CD4-positive, alpha-beta T cell (primary cell): Measurements from ENCODE around the gene CCDC178. TPM values are rescaled to one million over a fixed set of nuclear protein-coding genes. Genes with fewer than 3 reads are reported as not detected.

ENCODE experiments used
- ATAC-seq: fragments of 200-7000 bp; cut with Tn5 transposase; one replicate; pipeline ENCODE4 v1.10.0; 2022; ENCODE audit warnings: mild to moderate bottlenecking; ENCODE audit not compliant: poor library complexity
- CTCF ChIA-PET: fragments of 350-600 bp; sonication (Branson Sonifier 250); formaldehyde crosslinking; loops from one replicate; lab custom pipeline; 2021; ENCODE audit warnings: antibody characterized with exemption, inconsistent platforms; lab: Charles Lee
- POLR2A ChIA-PET: fragments of 350-600 bp; sonication (Branson Sonifier 250); formaldehyde crosslinking; loops from one replicate; lab custom pipeline; 2021; ENCODE audit warnings: antibody characterized with exemption, inconsistent platforms; lab: Charles Lee
- DNase-seq, 14 experiments: peaks; one replicate each; pipeline ENCODE4 v3.0.0-alpha.2; 2013 to 2020; ENCODE audit warnings: mixed read lengths in 2 of 14
- H3K27ac ChIP-seq, 2 donors: one replicate each; pipeline versions ENCODE4 v1.5.1 to v1.7.0; 2013; ENCODE audit warnings: low read length in 2 of 2, low read depth in 1 of 2, mild to moderate bottlenecking in 1 of 2
- H3K27me3 ChIP-seq, 2 experiments: 1 replicate in 1 of 2; 2 replicates in 1 of 2; pipeline versions ENCODE4 v1.6.1 to v1.7.0; 2013; ENCODE audit warnings: low read length in 2 of 2, control low read depth in 1 of 2, mild to moderate bottlenecking in 1 of 2, moderate library complexity in 1 of 2; ENCODE audit not compliant: insufficient read depth in 2 of 2, control insufficient read depth in 1 of 2
- H3K36me3 ChIP-seq: one replicate; pipeline ENCODE4 v1.6.1; 2013; ENCODE audit warnings: low read length, control low read depth; ENCODE audit not compliant: insufficient read depth
- H3K4me1 ChIP-seq: one replicate; pipeline ENCODE4 v1.6.1; 2013; ENCODE audit warnings: low read length, control low read depth; ENCODE audit not compliant: insufficient read depth
- H3K4me3 ChIP-seq: one replicate; pipeline ENCODE4 v1.5.1; 2013; ENCODE audit warnings: mild to moderate bottlenecking, low read length, moderate library complexity
- H3K9me3 ChIP-seq, 2 experiments: 1 replicate in 1 of 2; 2 replicates in 1 of 2; pipeline versions ENCODE4 v1.6.1 to v1.7.0; 2013; ENCODE audit warnings: low read length in 2 of 2, mild to moderate bottlenecking in 2 of 2, control low read depth in 1 of 2, moderate library complexity in 1 of 2; ENCODE audit not compliant: control insufficient read depth in 1 of 2, insufficient read depth in 1 of 2
- H3K27ac Mint-ChIP-seq: one replicate; pipeline ENCODE4 v1.8.0; 2020; ENCODE audit warnings: mixed read lengths
- H3K27me3 Mint-ChIP-seq: one replicate; pipeline ENCODE4 v1.8.0; 2021; ENCODE audit warnings: mixed read lengths
- H3K36me3 Mint-ChIP-seq: one replicate; pipeline ENCODE4 v1.8.0; 2021; ENCODE audit warnings: low read depth, mixed read lengths
- H3K4me1 Mint-ChIP-seq: one replicate; pipeline ENCODE4 v1.8.0; 2021; ENCODE audit warnings: low read depth, mixed read lengths
- H3K4me3 Mint-ChIP-seq: one replicate; pipeline ENCODE4 v1.8.0; 2020; ENCODE audit warnings: mild to moderate bottlenecking, mixed read lengths
- H3K9me3 Mint-ChIP-seq: one replicate; pipeline ENCODE4 v1.8.0; 2020; ENCODE audit warnings: mixed read lengths
- CTCF ChIP-seq: fragments of 200-600 bp; IDR thresholded peaks from one replicate; pipeline ENCODE4 v1.8.0; 2022; ENCODE audit warnings: antibody characterized with exemption, mild to moderate bottlenecking
- intact Hi-C, 2 experiments: fragments of 100-400 bp; cut with DNase I in 1 of 2; cut with micrococcal nuclease in 1 of 2; formaldehyde crosslinking; loops; one replicate each; pipeline versions ENCODE4 v1.15.1 to v1.9.0; 2023 to 2025; cut with DNase I, micrococcal nuclease
- total RNA-seq, 174 experiments: library from RNA in 2 of 174; stranded (reverse) in 2 of 174; gene quantifications; one replicate each; pipeline ENCODE4 v1.2.3 and lab custom pipeline; 2021 to 2026

Gene CCDC178
- total RNA-seq, 2 experiments from 2014 or later = not detected

- H3K4me1 ChIP-seq = no peaks in the 10 kb centered on the region
- no peak for TF ChIP-seq CTCF
- intact Hi-C loops = no loop called here
- Mint-ChIP-seq H3K9me3 (peaks cover 4% of the 10 kb centered on the region), H3K27ac (no peak overlapping the region), H3K36me3 (no peaks in the 10 kb centered on the region), H3K27me3 (no peaks in the 10 kb centered on the region), H3K4me1 (no peaks in the 10 kb centered on the region), H3K4me3 (no peak overlapping the region)
- H3K36me3 ChIP-seq = no peaks in the 10 kb centered on the region
- ATAC-seq (no peak), DNase-seq (peak in 1 of 14 experiments; percentile 6)
- no peak overlapping the region for H3K4me3 ChIP-seq
- ChIA-PET CTCF (no interaction called here), POLR2A (no interaction called here)
- no peak overlapping the region for H3K27ac ChIP-seq
- H3K27me3 ChIP-seq = no peaks in the 10 kb centered on the region
- H3K9me3 ChIP-seq = peaks cover 7 to 8% of the 10 kb centered on the region in 2 experiments
Measured at GRCh38 chr18:33316146-33316587, 124.4 kb downstream of the CCDC178 start.

- Histone ChIP-seq H3K27ac (no peak overlapping the region), H3K9me3 (peaks cover 7 to 8% of the 10 kb centered on the region in 2 experiments), H3K27me3 (no peaks in the 10 kb centered on the region), H3K4me3 (no peak overlapping the region), H3K4me1 (no peaks in the 10 kb centered on the region), H3K36me3 (no peaks in the 10 kb centered on the region)
- no peaks in the 10 kb centered on the region for H3K4me1 Mint-ChIP-seq
- H3K27ac Mint-ChIP-seq = no peak overlapping the region
- H3K9me3 Mint-ChIP-seq = peaks cover 2% of the 10 kb centered on the region
- H3K4me3 Mint-ChIP-seq = no peak overlapping the region
- DNase-seq (no peak), ATAC-seq (no peak)
- intact Hi-C loops = no loop called here
- no peaks in the 10 kb centered on the region for H3K36me3 Mint-ChIP-seq
- no peak for TF ChIP-seq CTCF
- ChIA-PET POLR2A (no interaction called here), CTCF (no interaction called here)
- no peaks in the 10 kb centered on the region for H3K27me3 Mint-ChIP-seq
Measured at GRCh38 chr18:33307520-33307919, 133.0 kb downstream of the CCDC178 start.

GRCh38 chr18:33304277-33304676 lies 136.2 kb downstream of the CCDC178 start:
- intact Hi-C loops = no loop called here
- H3K9me3 Mint-ChIP-seq = peaks cover 14% of the 10 kb centered on the region
- no peak overlapping the region for H3K4me3 Mint-ChIP-seq
- no peak for TF ChIP-seq CTCF
- Histone ChIP-seq H3K4me3 (no peak overlapping the region), H3K9me3 (peaks cover 0 to 14% of the 10 kb centered on the region in 2 experiments), H3K27me3 (no peaks in the 10 kb centered on the region), H3K27ac (no peak overlapping the region), H3K4me1 (no peaks in the 10 kb centered on the region), H3K36me3 (no peaks in the 10 kb centered on the region)
- DNase-seq (no peak), ATAC-seq (no peak)
- no peaks in the 10 kb centered on the region for H3K36me3 Mint-ChIP-seq
- no peaks in the 10 kb centered on the region for H3K4me1 Mint-ChIP-seq
- no peak overlapping the region for H3K27ac Mint-ChIP-seq
- ChIA-PET CTCF (no interaction called here), POLR2A (no interaction called here)
- H3K27me3 Mint-ChIP-seq = no peaks in the 10 kb centered on the region
